ENCODE measurements around the gene CRYBG1.

DNA sequence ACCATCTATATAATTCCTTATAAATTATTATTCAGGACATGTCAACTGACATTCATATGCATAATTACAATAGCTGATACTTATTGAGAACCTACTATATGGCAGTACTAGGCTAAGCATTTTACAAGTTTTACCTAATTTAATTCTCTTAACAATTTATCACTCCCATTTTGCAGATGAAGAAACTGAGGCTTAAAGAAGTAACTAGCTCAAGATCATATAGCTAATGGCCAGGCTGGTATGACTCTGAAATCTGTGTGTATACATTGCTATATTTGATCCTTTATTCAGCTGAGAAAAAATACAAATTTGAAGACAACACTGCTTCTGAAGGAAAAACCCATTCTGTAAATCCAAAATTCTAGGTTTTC, 85.0 kb downstream of the CRYBG1 start:
- TF ChIP-seq, protein P1, sequence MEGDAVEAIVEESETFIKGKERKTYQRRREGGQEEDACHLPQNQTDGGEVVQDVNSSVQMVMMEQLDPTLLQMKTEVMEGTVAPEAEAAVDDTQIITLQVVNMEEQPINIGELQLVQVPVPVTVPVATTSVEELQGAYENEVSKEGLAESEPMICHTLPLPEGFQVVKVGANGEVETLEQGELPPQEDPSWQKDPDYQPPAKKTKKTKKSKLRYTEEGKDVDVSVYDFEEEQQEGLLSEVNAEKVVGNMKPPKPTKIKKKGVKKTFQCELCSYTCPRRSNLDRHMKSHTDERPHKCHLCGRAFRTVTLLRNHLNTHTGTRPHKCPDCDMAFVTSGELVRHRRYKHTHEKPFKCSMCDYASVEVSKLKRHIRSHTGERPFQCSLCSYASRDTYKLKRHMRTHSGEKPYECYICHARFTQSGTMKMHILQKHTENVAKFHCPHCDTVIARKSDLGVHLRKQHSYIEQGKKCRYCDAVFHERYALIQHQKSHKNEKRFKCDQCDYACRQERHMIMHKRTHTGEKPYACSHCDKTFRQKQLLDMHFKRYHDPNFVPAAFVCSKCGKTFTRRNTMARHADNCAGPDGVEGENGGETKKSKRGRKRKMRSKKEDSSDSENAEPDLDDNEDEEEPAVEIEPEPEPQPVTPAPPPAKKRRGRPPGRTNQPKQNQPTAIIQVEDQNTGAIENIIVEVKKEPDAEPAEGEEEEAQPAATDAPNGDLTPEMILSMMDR (conservative IDR thresholded peaks at IDR 0.05; ENCODE audit: low read depth, low read length), result no peak
- no peak for TF ChIP-seq EZH2 (IDR thresholded peaks at IDR 0.05; ENCODE audit: low read length, unreplicated experiment)

Measured in PC-3 (cell line).